Fibroblast of skin of right biceps (primary cell): Measurements from ENCODE around the gene CALML5.

Experiments used
- DNase-seq: peaks from one replicate; pipeline ENCODE4 v3.0.0-alpha.2; 2013

CALML5 gene

GRCh38 chr10:5499493-5500140 is at the start of gene CALML5:
Gene CALML5 (minus strand): TSS chr10:5499570. CDS start chr10:5499438, 132 bp downstream.
- DNase-seq = no peak

- DNase-seq = no peak
Observed at GRCh38 chr10:5547931-5548660, 48.7 kb upstream of the CALML5 start.

- DNase-seq = no peak
Observed at GRCh38 chr10:5547681-5547930, 48.2 kb upstream of the CALML5 start.

GRCh38 chr10:5546891-5547680 is 47.7 kb upstream of the CALML5 start:
- DNase-seq = no peak

GRCh38 chr10:5545778-5546710 is 46.7 kb upstream of the CALML5 start:
- DNase-seq = peak; percentile 73

GRCh38 chr10:5545426-5545777 is 46.0 kb upstream of the CALML5 start:
- DNase-seq = no peak

- no peak for DNase-seq
Observed at GRCh38 chr10:5545011-5545410, 45.6 kb upstream of the CALML5 start.

GRCh38 chr10:5544216-5544805 is 44.9 kb upstream of the CALML5 start:
- DNase-seq = no peak

GRCh38 chr10:5543623-5544022 is 44.3 kb upstream of the CALML5 start:
- DNase-seq = peak; percentile 67

GRCh38 chr10:5542100-5542499 is 42.7 kb upstream of the CALML5 start:
- no peak for DNase-seq

- DNase-seq = no peak
Observed at GRCh38 chr10:5540891-5541290, 41.5 kb upstream of the CALML5 start.

GRCh38 chr10:5540080-5540479 is 40.7 kb upstream of the CALML5 start:
- DNase-seq = no peak

- DNase-seq = no peak
Observed at GRCh38 chr10:5538892-5539651, 39.7 kb upstream of the CALML5 start.

GRCh38 chr10:5538446-5538845 is 39.1 kb upstream of the CALML5 start:
- DNase-seq = peak; percentile 55

GRCh38 chr10:5537684-5538083 is 38.3 kb upstream of the CALML5 start:
- DNase-seq = no peak

GRCh38 chr10:5536486-5537081 is 37.2 kb upstream of the CALML5 start:
- DNase-seq = no peak

- DNase-seq = peak; percentile 51
Observed at GRCh38 chr10:5534880-5535856, 35.8 kb upstream of the CALML5 start.

GRCh38 chr10:5534051-5534821 is 34.9 kb upstream of the CALML5 start:
- DNase-seq = no peak

- no peak for DNase-seq
Observed at GRCh38 chr10:5533098-5533731, 33.8 kb upstream of the CALML5 start.
